HG03139 (cell line): ENCODE results near the gene YPEL3.

Experiments used
- ATAC-seq: cut with Tn5 transposase; IDR thresholded peaks from one replicate; pipeline ENCODE4 v1.9.1; 2021; ENCODE audit not compliant: unreplicated experiment

YPEL3 gene

GRCh38 chr16:30070490-30070889 is 25.5 kb downstream of the YPEL3 start:
- ATAC-seq = no peak

- ATAC-seq = no peak
These were observed 26.2 kb downstream of the YPEL3 start for GRCh38 chr16:30069611-30070462.

- ATAC-seq = no peak
These were observed 27.0 kb downstream of the YPEL3 start for GRCh38 chr16:30068750-30069610.

GRCh38 chr16:30068333-30068732 is 27.7 kb downstream of the YPEL3 start:
- no peak for ATAC-seq

- no peak for ATAC-seq
These were observed 28.5 kb downstream of the YPEL3 start for GRCh38 chr16:30067584-30067916.

GRCh38 chr16:30066761-30067583 is 29.0 kb downstream of the YPEL3 start:
- no peak for ATAC-seq

- ATAC-seq = no peak
These were observed 29.9 kb downstream of the YPEL3 start for GRCh38 chr16:30065943-30066760.

- peak; percentile 76 for ATAC-seq
These were observed 30.7 kb downstream of the YPEL3 start, which contains the start of gene ALDOA for GRCh38 chr16:30065102-30065942. ALDOA (plus strand) TSS chr16:30065760; CDS start chr16:30066898, 1,138 bp downstream.

- no peak for ATAC-seq
These were observed 31.3 kb downstream of the YPEL3 start for GRCh38 chr16:30064729-30065101.

GRCh38 chr16:30063893-30064728 is 31.9 kb downstream of the YPEL3 start:
- ATAC-seq = no peak

GRCh38 chr16:30063278-30063892 is 32.6 kb downstream of the YPEL3 start:
- ATAC-seq = no peak

GRCh38 chr16:30060836-30061554 is 35.0 kb downstream of the YPEL3 start:
- no peak for ATAC-seq

GRCh38 chr16:30060346-30060745 is 35.7 kb downstream of the YPEL3 start:
- no peak for ATAC-seq

GRCh38 chr16:30054959-30055553 is 41.0 kb downstream of the YPEL3 start:
- no peak for ATAC-seq

GRCh38 chr16:30054451-30054850 is 41.6 kb downstream of the YPEL3 start:
- ATAC-seq = no peak

GRCh38 chr16:30053376-30054015 is 42.5 kb downstream of the YPEL3 start:
- no peak for ATAC-seq
